Retinal pigment epithelial cell (primary cell): ENCODE results near the gene DEPDC1B.
"Not testable (repeated sequence)": the region's sequence is repeated elsewhere in the genome, so short reads cannot be mapped to it uniquely, and the experiment has no call there.

Experiments
- DNase-seq: peaks from one replicate; pipeline ENCODE4 v3.0.0-alpha.2; 2010; ENCODE audit warnings: low read depth
- H3K4me3 ChIP-seq: 2 replicates; pipeline ENCODE4 v1.5.1; 2011; ENCODE audit warnings: mild to moderate bottlenecking, low read length, control low read depth, moderate library complexity
- CTCF ChIP-seq: conservative IDR thresholded peaks from 2 replicates; pipeline ENCODE4 v1.5.1; 2011; ENCODE audit warnings: low read depth, low read length, control low read depth, inconsistent platforms

The DEPDC1B gene

GRCh38 chr5:60690326-60690725 lies 9.6 kb downstream of the DEPDC1B start:
- DNase-seq = no peak
- H3K4me3 ChIP-seq = no peak overlapping the region
- TF ChIP-seq CTCF = no peak

- TF ChIP-seq CTCF = no peak
- H3K4me3 ChIP-seq = no peak overlapping the region
- no peak for DNase-seq
Measured at GRCh38 chr5:60688980-60689379, 11.0 kb downstream of the DEPDC1B start.

GRCh38 chr5:60687927-60688720 lies 11.8 kb downstream of the DEPDC1B start:
- no peak for DNase-seq
- TF ChIP-seq CTCF = peak; percentile 48

GRCh38 chr5:60686157-60686556 lies 13.8 kb downstream of the DEPDC1B start:
- no peak for DNase-seq
- H3K4me3 ChIP-seq = no peak overlapping the region
- no peak for TF ChIP-seq CTCF

More at GRCh38 chr5:60687927-60688720, 11.8 kb downstream of the DEPDC1B start:
- H3K4me3 ChIP-seq = no peak overlapping the region

GRCh38 chr5:60685700-60686099 lies 14.3 kb downstream of the DEPDC1B start:
- no peak for TF ChIP-seq CTCF
- H3K4me3 ChIP-seq = no peak overlapping the region
- no peak for DNase-seq

- no peak overlapping the region for H3K4me3 ChIP-seq
- no peak for DNase-seq
- no peak for TF ChIP-seq CTCF
Measured at GRCh38 chr5:60685028-60685427, 14.9 kb downstream of the DEPDC1B start.

GRCh38 chr5:60682007-60682406 lies 18.0 kb downstream of the DEPDC1B start:
- not testable (repeated sequence) for H3K4me3 ChIP-seq, DNase-seq
